ENCODE results near the gene KRTAP5-4.
"Not testable (repeated sequence)": the region's sequence is repeated elsewhere in the genome, so short reads cannot be mapped to it uniquely, and the experiment has no call there.

Gene KRTAP5-4

GRCh38 chr11:1600626-1601025, 21.3 kb downstream of the KRTAP5-4 start:
- DNase-seq (ENCODE audit: low spot score), result no peak

GRCh38 chr11:1598816-1599215, 23.1 kb downstream of the KRTAP5-4 start:
- DNase-seq (ENCODE audit: low spot score), result no peak

- DNase-seq (ENCODE audit: low spot score), result not testable (repeated sequence)
Measured at GRCh38 chr11:1598406-1598805, 23.5 kb downstream of the KRTAP5-4 start.

- no peak for DNase-seq (ENCODE audit: low spot score)
Measured at GRCh38 chr11:1597994-1598380, 24.0 kb downstream of the KRTAP5-4 start, which contains the start of gene KRTAP5-2. KRTAP5-2 (minus strand) TSS chr11:1598294; CDS start chr11:1598250, 44 bp downstream.

- DNase-seq (ENCODE audit: low spot score), result no peak
Measured at GRCh38 chr11:1597331-1597993, 24.5 kb downstream of the KRTAP5-4 start.

GRCh38 chr11:1596576-1597121, 25.3 kb downstream of the KRTAP5-4 start:
- not testable (repeated sequence) for DNase-seq (ENCODE audit: low spot score)

- DNase-seq (ENCODE audit: low spot score), result not testable (repeated sequence)
Measured at GRCh38 chr11:1595994-1596575, 25.9 kb downstream of the KRTAP5-4 start.

- DNase-seq (ENCODE audit: low spot score), result no peak
Measured at GRCh38 chr11:1592628-1593027, 29.3 kb downstream of the KRTAP5-4 start.

GRCh38 chr11:1589996-1590395, 31.9 kb downstream of the KRTAP5-4 start:
- no peak for DNase-seq (ENCODE audit: low spot score)

- DNase-seq (ENCODE audit: low spot score), result not testable (repeated sequence)
Measured at GRCh38 chr11:1589191-1589963, 32.6 kb downstream of the KRTAP5-4 start.

- no peak for DNase-seq (ENCODE audit: low spot score)
Measured at GRCh38 chr11:1586699-1587098, 35.2 kb downstream of the KRTAP5-4 start.

- not testable (repeated sequence) for DNase-seq (ENCODE audit: low spot score)
Measured at GRCh38 chr11:1584661-1585370, 37.1 kb downstream of the KRTAP5-4 start, which contains the start of gene KRTAP5-1. KRTAP5-1 (minus strand) TSS chr11:1585283; CDS start chr11:1585249, 34 bp downstream.

- DNase-seq (ENCODE audit: low spot score), result not testable (repeated sequence)
Measured at GRCh38 chr11:1582909-1583308, 39.0 kb downstream of the KRTAP5-4 start.

GRCh38 chr11:1581976-1582375, 40.0 kb downstream of the KRTAP5-4 start:
- DNase-seq (ENCODE audit: low spot score), result no peak

- no peak for DNase-seq (ENCODE audit: low spot score)
Measured at GRCh38 chr11:1576825-1577224, 45.1 kb downstream of the KRTAP5-4 start.

- not testable (repeated sequence) for DNase-seq (ENCODE audit: low spot score)
Measured at GRCh38 chr11:1575756-1576155, 46.2 kb downstream of the KRTAP5-4 start.

GRCh38 chr11:1574933-1575242, 47.0 kb downstream of the KRTAP5-4 start:
- DNase-seq (ENCODE audit: low spot score), result no peak

- peak; percentile 52 for DNase-seq (ENCODE audit: low spot score)
Measured at GRCh38 chr11:1574238-1574932, 47.6 kb downstream of the KRTAP5-4 start.

- no peak for DNase-seq (ENCODE audit: low spot score)
Measured at GRCh38 chr11:1573903-1574237, 48.1 kb downstream of the KRTAP5-4 start.

GRCh38 chr11:1573077-1573902, 48.6 kb downstream of the KRTAP5-4 start:
- no peak for DNase-seq (ENCODE audit: low spot score)
